RWPE1 (cell line): ENCODE measurements around the gene CNIH3.

Experiments
- CTCF ChIA-PET: fragments of 350-600 bp; sonication (Branson Sonifier 250); formaldehyde crosslinking; extraction: SDS; loops from one replicate; lab custom pipeline; 2021; lab: Yijun Ruan, JAX
- POLR2A ChIA-PET: fragments of 400-600 bp; formaldehyde crosslinking; extraction: SDS; loops from one replicate; lab custom pipeline; 2020; ENCODE audit warnings: antibody characterized with exemption; ENCODE audit not compliant: low non-redundant PET; lab: Yijun Ruan, JAX
- DNase-seq: peaks from one replicate; pipeline ENCODE4 v3.0.0; 2012; ENCODE audit warnings: low spot score
- H3K27ac ChIP-seq: fragments of 450-650 bp; 2 replicates; pipeline ENCODE4 v1.5.1; 2017
- TF ChIP-seq, protein P1 (sequence below): fragments of 450-650 bp; conservative IDR thresholded peaks from 2 replicates; pipeline ENCODE4 v1.5.1; 2017; ENCODE audit warnings: low read depth, mild to moderate bottlenecking

CNIH3 gene

DNA sequence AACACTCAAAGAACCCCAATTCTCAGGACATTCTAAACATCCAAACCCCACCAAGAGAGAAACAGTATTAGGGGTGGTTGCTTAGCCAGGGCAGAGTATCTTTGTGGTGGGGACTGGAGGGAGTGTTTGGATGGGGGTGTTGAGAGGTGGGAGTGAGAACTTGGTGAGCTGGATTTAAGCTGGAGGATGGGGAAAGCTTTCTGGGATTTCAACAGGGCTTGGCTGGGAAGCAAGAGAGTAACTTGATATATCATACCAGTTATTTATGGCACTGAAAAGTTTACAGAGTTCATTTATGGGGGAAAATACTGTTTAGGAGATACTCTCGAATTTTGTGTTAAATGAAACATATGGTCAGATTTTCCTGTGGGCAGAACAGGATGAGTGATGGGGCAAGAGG is 6.8 kb upstream of the CNIH3 start:
- DNase-seq = no peak
- TF ChIP-seq, protein P1, sequence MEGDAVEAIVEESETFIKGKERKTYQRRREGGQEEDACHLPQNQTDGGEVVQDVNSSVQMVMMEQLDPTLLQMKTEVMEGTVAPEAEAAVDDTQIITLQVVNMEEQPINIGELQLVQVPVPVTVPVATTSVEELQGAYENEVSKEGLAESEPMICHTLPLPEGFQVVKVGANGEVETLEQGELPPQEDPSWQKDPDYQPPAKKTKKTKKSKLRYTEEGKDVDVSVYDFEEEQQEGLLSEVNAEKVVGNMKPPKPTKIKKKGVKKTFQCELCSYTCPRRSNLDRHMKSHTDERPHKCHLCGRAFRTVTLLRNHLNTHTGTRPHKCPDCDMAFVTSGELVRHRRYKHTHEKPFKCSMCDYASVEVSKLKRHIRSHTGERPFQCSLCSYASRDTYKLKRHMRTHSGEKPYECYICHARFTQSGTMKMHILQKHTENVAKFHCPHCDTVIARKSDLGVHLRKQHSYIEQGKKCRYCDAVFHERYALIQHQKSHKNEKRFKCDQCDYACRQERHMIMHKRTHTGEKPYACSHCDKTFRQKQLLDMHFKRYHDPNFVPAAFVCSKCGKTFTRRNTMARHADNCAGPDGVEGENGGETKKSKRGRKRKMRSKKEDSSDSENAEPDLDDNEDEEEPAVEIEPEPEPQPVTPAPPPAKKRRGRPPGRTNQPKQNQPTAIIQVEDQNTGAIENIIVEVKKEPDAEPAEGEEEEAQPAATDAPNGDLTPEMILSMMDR = no peak
- CTCF ChIA-PET = interaction anchor here (0.7 kb wide), 1 partner anchor 88 kb away, joined by 3 read pairs; no protein-coding TSS in a partner anchor
- POLR2A ChIA-PET = no interaction called here
- H3K27ac ChIP-seq = no peak overlapping the region

GRCh38 chr1:224612246-224612645 is 3.9 kb upstream of the CNIH3 start:
- ChIA-PET CTCF (interaction anchor here (0.5 kb wide), 1 partner anchor 494 kb away, joined by 4 read pairs; no protein-coding TSS in a partner anchor), POLR2A (no interaction called here)
- TF ChIP-seq, protein P1 = no peak
- no peak overlapping the region for H3K27ac ChIP-seq
- DNase-seq = no peak

DNA sequence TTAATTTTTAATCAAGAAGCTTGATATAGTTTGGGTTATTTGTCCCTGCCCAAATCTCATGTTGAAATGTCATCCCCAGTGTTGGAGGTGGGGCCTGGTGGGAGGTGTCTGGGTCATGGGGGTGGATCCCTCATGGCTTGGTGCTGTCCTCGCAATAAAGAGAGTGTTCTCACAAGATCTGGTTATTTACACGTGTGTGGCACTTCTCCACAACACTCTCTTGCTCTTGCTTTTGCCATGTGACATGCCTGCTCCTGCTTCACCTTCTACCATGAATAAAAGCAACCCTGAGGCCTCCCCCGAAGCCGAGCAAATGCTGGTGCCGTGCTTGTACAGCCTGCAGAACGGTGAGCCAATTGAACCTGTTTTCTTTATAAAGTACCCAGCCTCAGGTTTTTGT is 2.6 kb upstream of the CNIH3 start:
- POLR2A ChIA-PET = no interaction called here
- no peak overlapping the region for H3K27ac ChIP-seq
- DNase-seq = no peak
- CTCF ChIA-PET = no interaction called here
- TF ChIP-seq, protein P1 = no peak

- POLR2A ChIA-PET = no interaction called here
- no peak for DNase-seq
- H3K27ac ChIP-seq = no peak overlapping the region
- TF ChIP-seq, protein P1 = no peak
- CTCF ChIA-PET = interaction anchor here (0.9 to 1.0 kb wide), 2 partner anchors 24 to 104 kb away, joined by 3 read pairs; no protein-coding TSS in a partner anchor
These were observed 766 bp downstream of the CNIH3 start for GRCh38 chr1:224616756-224617409.

DNA sequence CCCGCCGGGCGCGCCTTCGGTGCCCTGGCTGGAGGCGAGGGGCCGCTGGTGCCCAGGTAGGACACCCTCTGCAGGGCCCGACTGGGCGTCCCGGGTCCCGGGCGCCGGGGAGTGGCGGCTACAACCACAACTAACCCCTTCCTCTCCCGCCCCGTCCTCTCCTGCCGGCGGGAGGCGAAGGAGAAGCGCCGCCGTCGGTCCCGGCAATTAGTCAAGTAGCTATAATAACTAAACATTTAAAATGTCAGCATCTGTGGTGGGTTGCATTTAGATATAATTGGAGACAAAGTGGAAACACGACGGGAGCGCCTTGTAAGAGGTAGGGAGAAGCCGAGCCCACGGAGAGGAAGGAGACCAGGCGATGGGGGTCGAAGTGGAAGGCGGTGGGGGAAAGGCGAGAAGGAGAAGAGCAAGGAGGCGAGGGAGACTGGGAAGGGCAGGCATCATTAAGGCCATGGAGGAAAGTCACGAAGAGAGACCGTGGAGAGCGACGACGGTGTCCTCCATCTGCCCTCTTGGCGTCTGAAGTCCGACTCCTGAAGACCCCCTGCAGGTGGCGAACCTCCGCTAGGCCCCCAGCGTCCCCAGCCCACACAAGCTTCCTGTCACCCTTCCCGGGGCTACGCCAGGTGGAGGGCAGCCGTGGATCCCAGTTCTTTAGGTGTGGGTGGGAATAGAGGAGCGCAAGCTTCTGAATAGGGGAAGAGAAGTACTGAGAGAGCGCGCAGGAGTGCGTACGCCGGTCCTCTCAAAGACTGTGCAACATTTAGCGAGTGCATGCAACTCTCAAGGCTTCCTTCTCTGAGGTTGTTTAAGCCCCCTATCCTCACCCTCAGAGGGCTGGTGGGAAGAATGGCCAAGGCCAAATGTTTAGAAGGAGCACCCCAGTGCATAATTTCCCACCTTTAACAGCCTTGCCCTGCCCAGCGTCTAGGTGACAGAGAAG is 1.6 kb downstream of the CNIH3 start:
- TF ChIP-seq, protein P1 = no peak
- no peak overlapping the region for H3K27ac ChIP-seq
- ChIA-PET POLR2A (interaction anchor here (0.6 kb wide), 1 partner anchor 245 kb away, joined by 3 read pairs; no protein-coding TSS in a partner anchor), CTCF (interaction anchor here (0.9 kb wide), 1 partner anchor 23 kb away, joined by 3 read pairs; no protein-coding TSS in a partner anchor)
- no peak for DNase-seq

DNA sequence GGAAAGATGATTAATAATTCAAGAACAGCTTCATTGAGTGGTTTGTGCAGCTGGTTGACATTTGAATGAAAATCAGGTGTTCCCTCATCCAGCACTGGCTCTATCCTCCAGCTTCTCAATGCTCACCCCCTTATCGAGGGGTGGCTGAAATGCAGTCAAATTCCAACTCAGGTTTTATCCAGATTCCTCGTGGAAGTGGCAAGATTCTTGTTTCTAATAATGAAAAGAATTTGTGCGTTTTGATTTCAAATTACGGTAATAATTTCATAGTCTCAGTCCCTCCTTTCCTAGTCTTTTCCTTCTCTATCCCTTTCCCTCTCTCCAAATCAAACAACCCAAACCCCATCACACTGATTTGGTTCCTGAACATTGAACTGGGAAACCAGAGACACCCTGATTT is 3.1 kb downstream of the CNIH3 start:
- POLR2A ChIA-PET = no interaction called here
- TF ChIP-seq, protein P1 = no peak
- CTCF ChIA-PET = interaction anchor here (0.7 kb wide), 1 partner anchor 14 kb away, joined by 3 read pairs; no protein-coding TSS in a partner anchor

More for the DNA sequence above, 3.1 kb downstream of the CNIH3 start:
- no peak overlapping the region for H3K27ac ChIP-seq
- DNase-seq = no peak
